WTC11 (cell line): Measurements from ENCODE around the gene IL4I1. TPM values are rescaled to one million over a fixed set of nuclear protein-coding genes. Genes with fewer than 3 reads are reported as not detected.

Experiments
- ATAC-seq: fragments of 200-7000 bp; cut with Tn5 transposase; 2 replicates; pipeline ENCODE4 v1.10.0; 2021; ENCODE audit warnings: mild to moderate bottlenecking, moderate library complexity
- CTCF ChIA-PET: fragments of 300-600 bp; sonication (Branson Sonifier 250); formaldehyde crosslinking; loops from one replicate; lab custom pipeline; 2021; ENCODE audit warnings: antibody characterized with exemption; lab: Charles Lee
- POLR2A ChIA-PET: fragments of 350-600 bp; sonication (Branson Sonifier 250); formaldehyde crosslinking; loops from one replicate; lab custom pipeline; 2021; ENCODE audit warnings: antibody characterized with exemption; lab: Charles Lee
- DNase-seq: peaks from one replicate; pipeline ENCODE4 v3.0.0; 2021; ENCODE audit warnings: low spot score
- H3K27ac Mint-ChIP-seq: 2 replicates; pipeline ENCODE4 v1.8.0; 2021; ENCODE audit warnings: mixed read lengths
- H3K27me3 Mint-ChIP-seq: 2 replicates; pipeline ENCODE4 v1.8.0; 2021; ENCODE audit warnings: low read depth, mild to moderate bottlenecking, moderate library complexity, mixed read lengths
- H3K36me3 Mint-ChIP-seq: 2 replicates; pipeline ENCODE4 v1.8.0; 2021; ENCODE audit warnings: mixed read lengths
- H3K4me1 Mint-ChIP-seq: 2 replicates; pipeline ENCODE4 v1.8.0; 2022; ENCODE audit warnings: mixed read lengths
- H3K4me3 Mint-ChIP-seq: 2 replicates; pipeline ENCODE4 v1.8.0; 2021; ENCODE audit warnings: mild to moderate bottlenecking, moderate library complexity, mixed read lengths
- H3K9me3 Mint-ChIP-seq: 2 replicates; pipeline ENCODE4 v1.8.0; 2021; ENCODE audit warnings: mixed read lengths
- ATF3 ChIP-seq: sonication (generic); formaldehyde crosslinking; conservative IDR thresholded peaks from 2 replicates; pipeline ENCODE4 v1.8.1; 2022; ENCODE audit warnings: mild to moderate bottlenecking, missing genetic modification reagents
- CREM ChIP-seq: sonication (generic); formaldehyde crosslinking; IDR thresholded peaks from 2 replicates; pipeline ENCODE4 v1.8.1; 2022; ENCODE audit warnings: mild to moderate bottlenecking, missing genetic modification reagents, moderate library complexity
- E2F4 ChIP-seq: sonication (generic); formaldehyde crosslinking; IDR thresholded peaks from 2 replicates; pipeline ENCODE4 v1.8.1; 2022; ENCODE audit warnings: low read depth, mild to moderate bottlenecking, moderate library complexity, missing genetic modification reagents, borderline replicate concordance
- FOXP1 ChIP-seq: sonication (generic); formaldehyde crosslinking; IDR thresholded peaks from 2 replicates; pipeline ENCODE4 v1.8.0; 2022; ENCODE audit warnings: missing genetic modification reagents, mild to moderate bottlenecking, moderate library complexity, borderline replicate concordance
- GTF2I ChIP-seq: fragments of 250-450 bp; sonication (Bioruptor Pico); conservative IDR thresholded peaks from 2 replicates; pipeline ENCODE4 v1.4.0; 2021; ENCODE audit warnings: mild to moderate bottlenecking
- HMGXB4 ChIP-seq: sonication (generic); formaldehyde crosslinking; IDR thresholded peaks from 2 replicates; pipeline ENCODE4 v1.8.1; 2023; ENCODE audit warnings: mild to moderate bottlenecking, moderate library complexity, missing genetic modification reagents
- MYBL2 ChIP-seq: sonication (generic); formaldehyde crosslinking; IDR thresholded peaks from 2 replicates; pipeline ENCODE4 v1.8.1; 2023; ENCODE audit warnings: mild to moderate bottlenecking, moderate library complexity, missing genetic modification reagents
- NFATC4 ChIP-seq: fragments of 250-450 bp; sonication (Bioruptor Pico); IDR thresholded peaks from 2 replicates; pipeline ENCODE4 v1.9.0; 2021; ENCODE audit warnings: mild to moderate bottlenecking
- OVOL2 ChIP-seq: fragments of 250-450 bp; sonication (Bioruptor Pico); IDR thresholded peaks from 2 replicates; pipeline ENCODE4 v1.9.0; 2021; ENCODE audit warnings: mild to moderate bottlenecking, borderline replicate concordance
- ZBTB21 ChIP-seq: sonication (generic); formaldehyde crosslinking; IDR thresholded peaks from 2 replicates; pipeline ENCODE4 v1.8.1; 2023; ENCODE audit warnings: mild to moderate bottlenecking, missing genetic modification reagents, borderline replicate concordance
- ZNF281 ChIP-seq: sonication (generic); formaldehyde crosslinking; IDR thresholded peaks from 2 replicates; pipeline ENCODE4 v1.8.0; 2023; ENCODE audit warnings: mild to moderate bottlenecking, missing genetic modification reagents
- ZNF317 ChIP-seq: sonication (generic); formaldehyde crosslinking; IDR thresholded peaks from 2 replicates; pipeline ENCODE4 v1.8.1; 2023; ENCODE audit warnings: low read depth, mild to moderate bottlenecking, moderate library complexity, missing genetic modification reagents, borderline replicate concordance
- ZNF671 ChIP-seq: fragments of 250-450 bp; sonication (Bioruptor Pico); IDR thresholded peaks from 2 replicates; pipeline ENCODE4 v1.8.0; 2021; ENCODE audit warnings: mild to moderate bottlenecking
- total RNA-seq: library from RNA; stranded (reverse); gene quantifications from 3 replicates; pipeline ENCODE4 v1.2.3, GENCODE V29; 2021
- TF ChIP-seq, protein P1 (sequence below): sonication (generic); formaldehyde crosslinking; IDR thresholded peaks from 2 replicates; pipeline ENCODE4 v1.8.1; 2023; ENCODE audit warnings: mild to moderate bottlenecking, missing genetic modification reagents, moderate library complexity
- TF ChIP-seq, protein P2 (sequence below): fragments of 250-450 bp; sonication (Bioruptor Pico); IDR thresholded peaks from 2 replicates; pipeline ENCODE4 v1.9.0; 2021; ENCODE audit warnings: mild to moderate bottlenecking, borderline replicate concordance

IL4I1 gene
- total RNA-seq, 1 experiment from 2014 or later, result 0.83 TPM

DNA sequence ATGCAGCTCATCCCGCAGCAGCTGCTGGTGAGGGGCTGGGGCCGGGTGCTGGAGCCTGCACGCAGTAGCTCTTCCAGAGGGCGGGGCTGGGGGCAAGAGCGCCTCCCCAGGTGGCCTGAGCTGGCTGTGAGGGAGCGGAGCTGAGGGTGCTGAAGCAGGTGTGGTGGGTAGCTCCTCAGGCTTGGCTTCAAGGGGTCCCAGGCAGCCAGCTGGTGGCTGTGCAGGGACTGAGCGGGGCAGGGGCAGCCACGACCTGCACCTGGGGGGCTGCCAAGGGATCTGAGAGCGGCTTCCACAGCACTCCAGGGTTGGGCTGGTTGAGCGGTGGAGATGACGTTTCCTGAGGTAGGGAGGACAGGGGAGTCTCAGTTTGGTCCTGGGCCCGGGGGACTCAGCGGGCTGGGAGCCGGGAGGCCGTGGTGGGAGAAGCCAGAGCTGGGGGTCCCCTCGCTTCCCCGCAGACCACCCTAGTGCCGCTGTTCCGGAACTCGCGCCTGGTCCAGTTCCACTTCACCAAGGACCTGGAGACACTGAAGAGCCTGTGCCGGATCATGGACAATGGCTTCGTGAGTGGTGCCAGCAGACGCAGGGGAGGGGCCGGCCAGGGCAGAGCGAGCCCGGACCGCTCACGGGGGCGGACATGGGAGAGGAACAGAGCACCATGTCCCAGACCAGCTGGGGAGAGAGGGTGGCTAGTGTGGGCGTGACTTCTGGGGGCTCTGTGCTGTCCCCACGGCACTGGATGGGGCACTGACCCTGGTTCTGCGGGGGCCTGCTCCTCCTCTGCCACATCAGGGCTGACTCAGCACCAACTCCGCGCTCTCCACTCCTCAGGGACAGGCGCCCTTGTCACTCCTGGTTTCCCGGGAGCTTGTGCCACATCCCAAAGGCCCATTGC, 38.4 kb downstream of the IL4I1 start:
- H3K4me3 Mint-ChIP-seq, result no peak overlapping the region
- H3K4me1 Mint-ChIP-seq, result peaks cover 14% of the 10 kb centered on the region
- DNase-seq (no peak), ATAC-seq (no peak)
- H3K36me3 Mint-ChIP-seq, result peaks cover 23% of the 10 kb centered on the region
- H3K9me3 Mint-ChIP-seq, result no peaks in the 10 kb centered on the region
- ChIA-PET CTCF (interaction anchor here (0.6 to 2.1 kb wide), 3 partner anchors 8 to 45 kb away, joined by 3 to 6 read pairs (median 5); partner anchors contain the start of gene FUZ), POLR2A (interaction anchor here (0.5 to 2.4 kb wide), 5 partner anchors 8 to 365 kb away, joined by 3 to 7 read pairs (median 4); partner anchors contain the start of gene PNKP)
- TF ChIP-seq ZNF671 (peak; percentile 52; the same call in 1 of the 2 replicates), CREM (0 out of 2 replicates have a peak, but pooled peaks have one; percentile 8), ZNF317 (CRISPR knock-in tag) (no peak), ZNF281 (0 out of 2 replicates have a peak, but pooled peaks have one; percentile 22)
- TF ChIP-seq, protein P1, sequence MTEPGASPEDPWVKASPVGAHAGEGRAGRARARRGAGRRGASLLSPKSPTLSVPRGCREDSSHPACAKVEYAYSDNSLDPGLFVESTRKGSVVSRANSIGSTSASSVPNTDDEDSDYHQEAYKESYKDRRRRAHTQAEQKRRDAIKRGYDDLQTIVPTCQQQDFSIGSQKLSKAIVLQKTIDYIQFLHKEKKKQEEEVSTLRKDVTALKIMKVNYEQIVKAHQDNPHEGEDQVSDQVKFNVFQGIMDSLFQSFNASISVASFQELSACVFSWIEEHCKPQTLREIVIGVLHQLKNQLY (CRISPR knock-in tag), result 0 out of 2 replicates have a peak, but pooled peaks have one; percentile 21
- no peak overlapping the region for H3K27ac Mint-ChIP-seq
- no peaks in the 10 kb centered on the region; the same call in 1 of the 2 replicates for H3K27me3 Mint-ChIP-seq

DNA sequence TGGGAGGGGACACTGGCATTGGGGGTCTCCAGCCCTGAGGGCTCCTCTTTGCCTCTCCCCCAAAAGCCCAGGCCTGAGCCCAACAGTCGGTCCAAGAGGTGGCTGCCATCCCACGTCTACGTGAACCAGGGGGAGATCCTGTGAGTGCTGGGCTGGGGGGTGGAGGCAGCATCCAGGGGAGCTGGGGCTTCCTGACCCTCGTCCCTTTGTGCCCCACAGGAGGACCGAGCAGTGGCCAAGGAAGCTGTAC, 38.9 kb downstream of the IL4I1 start:
- TF ChIP-seq ATF3 (CRISPR knock-in tag) (no peak), CREM (0 out of 2 replicates have a peak, but pooled peaks have one; percentile 15)
- H3K4me3 Mint-ChIP-seq, result no peak overlapping the region
- no peaks in the 10 kb centered on the region; the same call in 1 of the 2 replicates for H3K27me3 Mint-ChIP-seq
- POLR2A ChIA-PET, result interaction anchor here (0.6 to 2.4 kb wide), 4 partner anchors 7 to 12 kb away, joined by 3 to 7 read pairs (median 4); partner anchors contain the start of gene PNKP
- H3K27ac Mint-ChIP-seq, result peak overlapping the region; percentile 19; the same call in 1 of the 2 replicates
- DNase-seq (no peak), ATAC-seq (no peak)
- H3K9me3 Mint-ChIP-seq, result no peaks in the 10 kb centered on the region
- peaks cover 15% of the 10 kb centered on the region for H3K4me1 Mint-ChIP-seq
- peaks cover 20% of the 10 kb centered on the region for H3K36me3 Mint-ChIP-seq
- CTCF ChIA-PET, result interaction anchor here (1.0 to 2.1 kb wide), 2 partner anchors 9 to 45 kb away, joined by 5 to 6 read pairs; partner anchors contain the start of gene FUZ

GRCh38 chr19:49857061-49857837, 39.4 kb downstream of the IL4I1 start:
- Mint-ChIP-seq H3K4me3 (no peak overlapping the region), H3K4me1 (peaks cover 20% of the 10 kb centered on the region), H3K9me3 (no peaks in the 10 kb centered on the region), H3K36me3 (peaks cover 26% of the 10 kb centered on the region), H3K27ac (peak overlapping the region; percentile 19; the same call in 1 of the 2 replicates), H3K27me3 (peaks cover under 1% of the 10 kb centered on the region; the same call in 1 of the 2 replicates)
- ATAC-seq, result peak; percentile 6
- CTCF ChIA-PET, result interaction anchor here (0.5 to 1.0 kb wide), 2 partner anchors 10 to 108 kb away, joined by 3 to 5 read pairs; no protein-coding TSS in a partner anchor
- DNase-seq, result no peak
- POLR2A ChIA-PET, result interaction anchor here (0.6 to 2.4 kb wide), 4 partner anchors 8 to 12 kb away, joined by 3 to 7 read pairs (median 4); partner anchors contain the start of gene PNKP
- TF ChIP-seq OVOL2 (CRISPR knock-in tag), result no peak
- TF ChIP-seq, protein P2, sequence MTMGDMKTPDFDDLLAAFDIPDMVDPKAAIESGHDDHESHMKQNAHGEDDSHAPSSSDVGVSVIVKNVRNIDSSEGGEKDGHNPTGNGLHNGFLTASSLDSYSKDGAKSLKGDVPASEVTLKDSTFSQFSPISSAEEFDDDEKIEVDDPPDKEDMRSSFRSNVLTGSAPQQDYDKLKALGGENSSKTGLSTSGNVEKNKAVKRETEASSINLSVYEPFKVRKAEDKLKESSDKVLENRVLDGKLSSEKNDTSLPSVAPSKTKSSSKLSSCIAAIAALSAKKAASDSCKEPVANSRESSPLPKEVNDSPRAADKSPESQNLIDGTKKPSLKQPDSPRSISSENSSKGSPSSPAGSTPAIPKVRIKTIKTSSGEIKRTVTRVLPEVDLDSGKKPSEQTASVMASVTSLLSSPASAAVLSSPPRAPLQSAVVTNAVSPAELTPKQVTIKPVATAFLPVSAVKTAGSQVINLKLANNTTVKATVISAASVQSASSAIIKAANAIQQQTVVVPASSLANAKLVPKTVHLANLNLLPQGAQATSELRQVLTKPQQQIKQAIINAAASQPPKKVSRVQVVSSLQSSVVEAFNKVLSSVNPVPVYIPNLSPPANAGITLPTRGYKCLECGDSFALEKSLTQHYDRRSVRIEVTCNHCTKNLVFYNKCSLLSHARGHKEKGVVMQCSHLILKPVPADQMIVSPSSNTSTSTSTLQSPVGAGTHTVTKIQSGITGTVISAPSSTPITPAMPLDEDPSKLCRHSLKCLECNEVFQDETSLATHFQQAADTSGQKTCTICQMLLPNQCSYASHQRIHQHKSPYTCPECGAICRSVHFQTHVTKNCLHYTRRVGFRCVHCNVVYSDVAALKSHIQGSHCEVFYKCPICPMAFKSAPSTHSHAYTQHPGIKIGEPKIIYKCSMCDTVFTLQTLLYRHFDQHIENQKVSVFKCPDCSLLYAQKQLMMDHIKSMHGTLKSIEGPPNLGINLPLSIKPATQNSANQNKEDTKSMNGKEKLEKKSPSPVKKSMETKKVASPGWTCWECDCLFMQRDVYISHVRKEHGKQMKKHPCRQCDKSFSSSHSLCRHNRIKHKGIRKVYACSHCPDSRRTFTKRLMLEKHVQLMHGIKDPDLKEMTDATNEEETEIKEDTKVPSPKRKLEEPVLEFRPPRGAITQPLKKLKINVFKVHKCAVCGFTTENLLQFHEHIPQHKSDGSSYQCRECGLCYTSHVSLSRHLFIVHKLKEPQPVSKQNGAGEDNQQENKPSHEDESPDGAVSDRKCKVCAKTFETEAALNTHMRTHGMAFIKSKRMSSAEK (CRISPR knock-in tag), result no peak
- TF ChIP-seq HMGXB4 (CRISPR knock-in tag), result no peak
- TF ChIP-seq NFATC4 (CRISPR knock-in tag), result 0 out of 2 replicates have a peak, but pooled peaks have one; percentile 23
- TF ChIP-seq MYBL2 (CRISPR knock-in tag), result no peak; the same call in 1 of the 2 replicates
- no peak for TF ChIP-seq ZBTB21
- peak; percentile 87 for TF ChIP-seq GTF2I (CRISPR knock-in tag)
- TF ChIP-seq E2F4, result no peak
- peak; percentile 71 for TF ChIP-seq FOXP1
